ENCODE measurements around the gene CDKL5.

Gene CDKL5

GRCh38 chrX:18468599-18468998, 43.2 kb downstream of the CDKL5 start:
- Histone ChIP-seq H3K27me3 (ENCODE audit: insufficient read depth, poor library complexity, severe bottlenecking) (no peaks in the 10 kb centered on the region), H3K27ac (replicated peaks) (no peak overlapping the region), H3K4me3 (replicated peaks; ENCODE audit: insufficient read depth, low read length) (no peak overlapping the region)
- TF ChIP-seq, protein P1, sequence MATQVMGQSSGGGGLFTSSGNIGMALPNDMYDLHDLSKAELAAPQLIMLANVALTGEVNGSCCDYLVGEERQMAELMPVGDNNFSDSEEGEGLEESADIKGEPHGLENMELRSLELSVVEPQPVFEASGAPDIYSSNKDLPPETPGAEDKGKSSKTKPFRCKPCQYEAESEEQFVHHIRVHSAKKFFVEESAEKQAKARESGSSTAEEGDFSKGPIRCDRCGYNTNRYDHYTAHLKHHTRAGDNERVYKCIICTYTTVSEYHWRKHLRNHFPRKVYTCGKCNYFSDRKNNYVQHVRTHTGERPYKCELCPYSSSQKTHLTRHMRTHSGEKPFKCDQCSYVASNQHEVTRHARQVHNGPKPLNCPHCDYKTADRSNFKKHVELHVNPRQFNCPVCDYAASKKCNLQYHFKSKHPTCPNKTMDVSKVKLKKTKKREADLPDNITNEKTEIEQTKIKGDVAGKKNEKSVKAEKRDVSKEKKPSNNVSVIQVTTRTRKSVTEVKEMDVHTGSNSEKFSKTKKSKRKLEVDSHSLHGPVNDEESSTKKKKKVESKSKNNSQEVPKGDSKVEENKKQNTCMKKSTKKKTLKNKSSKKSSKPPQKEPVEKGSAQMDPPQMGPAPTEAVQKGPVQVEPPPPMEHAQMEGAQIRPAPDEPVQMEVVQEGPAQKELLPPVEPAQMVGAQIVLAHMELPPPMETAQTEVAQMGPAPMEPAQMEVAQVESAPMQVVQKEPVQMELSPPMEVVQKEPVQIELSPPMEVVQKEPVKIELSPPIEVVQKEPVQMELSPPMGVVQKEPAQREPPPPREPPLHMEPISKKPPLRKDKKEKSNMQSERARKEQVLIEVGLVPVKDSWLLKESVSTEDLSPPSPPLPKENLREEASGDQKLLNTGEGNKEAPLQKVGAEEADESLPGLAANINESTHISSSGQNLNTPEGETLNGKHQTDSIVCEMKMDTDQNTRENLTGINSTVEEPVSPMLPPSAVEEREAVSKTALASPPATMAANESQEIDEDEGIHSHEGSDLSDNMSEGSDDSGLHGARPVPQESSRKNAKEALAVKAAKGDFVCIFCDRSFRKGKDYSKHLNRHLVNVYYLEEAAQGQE (IDR thresholded peaks at IDR 0.05; ENCODE audit: insufficient replicate concordance, low read depth) = no peak
- TF ChIP-seq SPI1 (IDR thresholded peaks at IDR 0.05; ENCODE audit: borderline replicate concordance, low read depth) (no peak), POLR2AphosphoS5 (IDR thresholded peaks at IDR 0.05; ENCODE audit: low read depth) (no peak), GABPA (IDR thresholded peaks at IDR 0.05; ENCODE audit: low read depth) (no peak)
- TF ChIP-seq, protein P2, sequence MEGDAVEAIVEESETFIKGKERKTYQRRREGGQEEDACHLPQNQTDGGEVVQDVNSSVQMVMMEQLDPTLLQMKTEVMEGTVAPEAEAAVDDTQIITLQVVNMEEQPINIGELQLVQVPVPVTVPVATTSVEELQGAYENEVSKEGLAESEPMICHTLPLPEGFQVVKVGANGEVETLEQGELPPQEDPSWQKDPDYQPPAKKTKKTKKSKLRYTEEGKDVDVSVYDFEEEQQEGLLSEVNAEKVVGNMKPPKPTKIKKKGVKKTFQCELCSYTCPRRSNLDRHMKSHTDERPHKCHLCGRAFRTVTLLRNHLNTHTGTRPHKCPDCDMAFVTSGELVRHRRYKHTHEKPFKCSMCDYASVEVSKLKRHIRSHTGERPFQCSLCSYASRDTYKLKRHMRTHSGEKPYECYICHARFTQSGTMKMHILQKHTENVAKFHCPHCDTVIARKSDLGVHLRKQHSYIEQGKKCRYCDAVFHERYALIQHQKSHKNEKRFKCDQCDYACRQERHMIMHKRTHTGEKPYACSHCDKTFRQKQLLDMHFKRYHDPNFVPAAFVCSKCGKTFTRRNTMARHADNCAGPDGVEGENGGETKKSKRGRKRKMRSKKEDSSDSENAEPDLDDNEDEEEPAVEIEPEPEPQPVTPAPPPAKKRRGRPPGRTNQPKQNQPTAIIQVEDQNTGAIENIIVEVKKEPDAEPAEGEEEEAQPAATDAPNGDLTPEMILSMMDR (IDR thresholded peaks at IDR 0.05; ENCODE audit: insufficient read depth, low read length) = no peak
- DNase-seq (ENCODE audit: low read depth in 1 of 2, low spot score in 1 of 2) = no peak

DNA sequence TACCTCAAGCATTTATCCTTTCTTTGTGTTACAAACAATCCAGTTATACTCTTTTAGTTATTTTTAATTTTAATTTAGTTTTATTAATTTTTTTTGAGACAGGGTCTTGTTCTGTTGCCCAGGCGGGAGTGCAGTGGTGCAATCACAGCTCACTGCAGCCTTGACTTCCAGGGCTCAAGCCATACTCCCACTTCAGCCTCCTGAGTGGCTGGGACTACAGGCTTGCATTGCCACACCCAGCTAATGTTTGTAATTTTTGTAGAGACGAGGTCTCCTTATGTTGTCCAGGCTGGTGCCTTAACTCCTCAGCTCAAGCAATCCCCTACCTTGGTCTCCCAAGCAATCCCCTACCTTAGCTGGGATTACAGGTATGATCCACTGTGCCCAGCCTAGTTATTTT, 45.9 kb downstream of the CDKL5 start:
- H3K4me3 ChIP-seq (replicated peaks; ENCODE audit: insufficient read depth, low read length) = no peak overlapping the region
- H3K27me3 ChIP-seq (ENCODE audit: insufficient read depth, poor library complexity, severe bottlenecking) = no peaks in the 10 kb centered on the region
- TF ChIP-seq, protein P1 (IDR thresholded peaks at IDR 0.05; ENCODE audit: insufficient replicate concordance, low read depth) = no peak
- TF ChIP-seq POLR2AphosphoS5 (IDR thresholded peaks at IDR 0.05; ENCODE audit: low read depth) = no peak
- TF ChIP-seq SPI1 (IDR thresholded peaks at IDR 0.05; ENCODE audit: borderline replicate concordance, low read depth) = no peak
- TF ChIP-seq, protein P2 (IDR thresholded peaks at IDR 0.05; ENCODE audit: insufficient read depth, low read length) = no peak
- TF ChIP-seq GABPA (IDR thresholded peaks at IDR 0.05; ENCODE audit: low read depth) = no peak
- no peak for DNase-seq (ENCODE audit: low read depth in 1 of 2, low spot score in 1 of 2)
- H3K27ac ChIP-seq (replicated peaks) = no peak overlapping the region

GRCh38 chrX:18490806-18491555, 65.6 kb downstream of the CDKL5 start:
- no peak overlapping the region for H3K27ac ChIP-seq (replicated peaks)
- DNase-seq (ENCODE audit: low read depth in 1 of 2, low spot score in 1 of 2) = no peak
- no peak overlapping the region for H3K4me3 ChIP-seq (replicated peaks; ENCODE audit: insufficient read depth, low read length)
- H3K27me3 ChIP-seq (ENCODE audit: insufficient read depth, poor library complexity, severe bottlenecking) = no peaks in the 10 kb centered on the region
- TF ChIP-seq, protein P2 (IDR thresholded peaks at IDR 0.05; ENCODE audit: insufficient read depth, low read length) = no peak
- TF ChIP-seq, protein P1 (IDR thresholded peaks at IDR 0.05; ENCODE audit: insufficient replicate concordance, low read depth) = no peak
- TF ChIP-seq GABPA (IDR thresholded peaks at IDR 0.05; ENCODE audit: low read depth) = no peak
- no peak for TF ChIP-seq POLR2AphosphoS5 (IDR thresholded peaks at IDR 0.05; ENCODE audit: low read depth)
- TF ChIP-seq SPI1 (IDR thresholded peaks at IDR 0.05; ENCODE audit: borderline replicate concordance, low read depth) = no peak
